Smooth muscle cell (in vitro differentiated cells): ENCODE data around the gene DMAC2. TPM values are rescaled to one million over a fixed set of nuclear protein-coding genes. Genes with fewer than 3 reads are reported as not detected.
"Not testable (repeated sequence)": the region's sequence is repeated elsewhere in the genome, so short reads cannot be mapped to it uniquely, and the experiment has no call there.

Experiments
- DNase-seq: peaks from one replicate; lab custom pipeline; 2025; ENCODE audit not compliant: unreplicated experiment; lab: John Stamatoyannopoulos, UW
- H2AFZ ChIP-seq: fragments of 200-600 bp; sonication (generic); 2 replicates; pipeline ENCODE4 v1.6.0; 2016; ENCODE audit warnings: antibody characterized with exemption, low read depth, mild to moderate bottlenecking
- H3F3A ChIP-seq: fragments of 200-600 bp; sonication (generic); 2 replicates; pipeline ENCODE4 v1.6.0; 2017; ENCODE audit warnings: antibody characterized with exemption, low read depth
- H3K27ac ChIP-seq: fragments of 200-600 bp; sonication (generic); 2 replicates; pipeline ENCODE4 v1.5.1; 2016; ENCODE audit warnings: low read depth, mild to moderate bottlenecking
- H3K27me3 ChIP-seq: fragments of 200-600 bp; sonication (generic); 2 replicates; pipeline ENCODE4 v1.6.1; 2016; ENCODE audit warnings: low read depth, mild to moderate bottlenecking
- H3K36me3 ChIP-seq: fragments of 200-600 bp; sonication (generic); 2 replicates; pipeline ENCODE4 v1.5.1; 2016; ENCODE audit warnings: low read depth
- H3K4me1 ChIP-seq: fragments of 200-600 bp; sonication (generic); 2 replicates; pipeline ENCODE4 v1.5.1; 2016; ENCODE audit warnings: low read depth
- H3K4me2 ChIP-seq: fragments of 200-600 bp; sonication (generic); 2 replicates; pipeline ENCODE4 v1.6.0; 2016; ENCODE audit warnings: mild to moderate bottlenecking
- H3K4me3 ChIP-seq: fragments of 200-600 bp; sonication (generic); 2 replicates; pipeline ENCODE4 v1.5.1; 2016; ENCODE audit warnings: mild to moderate bottlenecking
- H3K79me2 ChIP-seq: fragments of 200-600 bp; sonication (generic); 2 replicates; pipeline ENCODE4 v1.6.0; 2016; ENCODE audit warnings: low read depth, mild to moderate bottlenecking
- H3K9ac ChIP-seq: fragments of 200-600 bp; sonication (generic); 2 replicates; pipeline ENCODE4 v1.6.0; 2016; ENCODE audit warnings: low read depth
- H3K9me3 ChIP-seq: fragments of 200-600 bp; sonication (generic); replicated peaks from 2 replicates; pipeline ENCODE4 v1.5.1; 2016; ENCODE audit warnings: low read depth
- H4K20me1 ChIP-seq: fragments of 200-600 bp; sonication (generic); 2 replicates; pipeline ENCODE4 v1.6.0; 2016; ENCODE audit warnings: low read depth
- CTCF ChIP-seq: fragments of 200-600 bp; sonication (generic); IDR thresholded peaks from 2 replicates; pipeline ENCODE4 v1.5.1; 2017; ENCODE audit warnings: borderline replicate concordance, mild to moderate bottlenecking, antibody characterized with exemption; ENCODE audit not compliant: insufficient read depth, poor library complexity, severe bottlenecking
- WGBS: methylation state at CpG from one replicate; pipeline ENCODE4 v1.1.7; 2016; ENCODE audit warnings: low lambda C conversion rate; 5-methylcytosine and 5-hydroxymethylcytosine counted together
- polyA plus RNA-seq: library from polyadenylated mRNA; unstranded; fragments of >200 nt; fragmentation: Nextera tagmentation; extraction: Ambion mirVana; gene quantifications from 2 replicates; pipeline ENCODE4 v1.2.1, GENCODE V29; 2016
- total RNA-seq: library from RNA; depleted of rRNA; stranded (reverse); fragments of >200 nt; gene quantifications from 2 replicates; pipeline ENCODE4 v1.2.3, GENCODE V29; 2014

Gene DMAC2
- total RNA-seq (40.3 and 48.3 TPM in 2 replicates), polyA plus RNA-seq (65.8 and 69.2 TPM in 2 replicates)

DNA sequence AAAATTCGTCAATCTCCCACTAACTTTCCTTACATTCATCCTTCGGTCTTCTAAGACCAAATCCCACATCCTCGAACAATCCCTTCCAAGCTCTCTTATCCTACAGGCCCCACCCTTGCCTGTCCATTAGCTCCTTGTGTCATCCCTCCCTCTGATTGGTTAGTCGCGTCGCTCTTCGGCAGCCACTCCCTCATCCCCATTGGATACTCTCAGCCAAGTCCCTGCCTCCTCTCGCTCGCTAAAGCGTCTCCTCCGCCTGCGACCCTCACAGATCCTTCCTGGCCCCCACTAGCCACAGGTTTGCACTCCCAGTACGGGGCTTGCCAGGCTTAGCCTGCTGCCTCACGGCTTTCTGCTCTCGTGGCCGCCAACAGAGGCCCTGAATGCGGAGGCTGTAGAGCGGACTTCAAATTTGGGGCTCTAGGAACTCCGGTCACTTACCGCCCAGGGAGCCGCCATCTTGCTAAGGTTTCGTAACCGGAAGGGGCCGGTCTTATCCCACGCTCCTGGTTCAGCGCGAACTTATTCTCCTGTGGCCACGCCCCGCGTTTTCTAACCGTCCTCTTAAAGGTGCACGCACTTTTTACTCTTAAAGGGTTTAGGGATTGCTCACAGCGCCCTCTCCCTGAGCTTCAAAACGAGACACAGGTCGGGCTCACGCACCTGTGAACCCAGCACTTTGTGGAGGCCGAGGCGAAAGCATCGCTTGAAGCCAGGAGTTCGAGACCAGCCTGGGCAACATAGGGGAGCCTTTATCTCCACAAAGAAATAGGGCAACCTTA is at the start of gene DMAC2:
Gene DMAC2 (minus strand): TSS at position 472 of the 782 bp plus-strand sequence. CDS start 13 bp downstream, at position 459.
- H3K27me3 ChIP-seq: no peaks in the 10 kb centered on the region
- peak within 1 kb of the TSS; percentile 85 for H2AFZ ChIP-seq
- no peaks in the 10 kb centered on the region for H3K9me3 ChIP-seq
- peak; percentile 12 for TF ChIP-seq CTCF
- peak; percentile 95 for DNase-seq
- 4% methylated on average over 40 of the region's 40 CpGs for WGBS
- H3K36me3 ChIP-seq: no peaks in the 10 kb centered on the region
- H4K20me1 ChIP-seq: no peaks in the 10 kb centered on the region
- H3K4me3 ChIP-seq: peak within 1 kb of the TSS; percentile 94
- H3K4me1 ChIP-seq: no peaks in the 10 kb centered on the region
- peak within 1 kb of the TSS; percentile 97 for H3K27ac ChIP-seq
- H3K9ac ChIP-seq: peak within 1 kb of the TSS; percentile 94
- H3K79me2 ChIP-seq: peaks cover 7% of the 10 kb centered on the region
- no peaks in the 10 kb centered on the region for H3F3A ChIP-seq
- H3K4me2 ChIP-seq: peak within 1 kb of the TSS; percentile 84

GRCh38 chr19:41486953-41487352 is 47.2 kb upstream of the DMAC2 start:
- H2AFZ ChIP-seq, H3K27ac ChIP-seq, H3K27me3 ChIP-seq, H3K4me1 ChIP-seq, H3K79me2 ChIP-seq, H3K36me3 ChIP-seq, DNase-seq, H3K4me3 ChIP-seq, H3F3A ChIP-seq, H3K9me3 ChIP-seq, H4K20me1 ChIP-seq, H3K9ac ChIP-seq, H3K4me2 ChIP-seq: not testable (repeated sequence)
- 84% methylated on average over 4 of the region's 4 CpGs for WGBS

DNA sequence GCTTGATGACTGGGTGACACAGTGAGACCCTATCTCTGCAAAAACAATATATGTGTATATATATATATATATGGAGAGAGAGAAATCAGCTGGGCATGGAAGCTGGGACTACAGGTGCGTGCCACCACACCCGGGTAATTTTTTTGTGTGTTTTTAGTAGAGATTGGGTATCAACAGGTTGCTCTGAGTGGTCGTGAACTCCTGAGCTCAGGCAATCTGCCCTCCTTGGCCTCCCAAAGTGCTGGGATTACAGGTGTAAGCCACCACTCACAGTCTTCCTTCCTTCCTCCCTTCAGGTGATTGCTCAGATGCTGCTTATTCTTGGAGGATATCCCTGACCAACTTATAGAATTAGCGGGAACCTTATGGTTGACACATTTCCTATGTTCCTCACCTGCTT is 45.1 kb upstream of the DMAC2 start:
- Histone ChIP-seq H3K36me3 (no peaks in the 10 kb centered on the region), H3K27ac (no peak overlapping the region), H3K9me3 (peaks cover 10% of the 10 kb centered on the region), H3F3A (no peaks in the 10 kb centered on the region), H3K27me3 (no peaks in the 10 kb centered on the region), H4K20me1 (no peaks in the 10 kb centered on the region), H3K4me3 (no peak overlapping the region), H3K79me2 (no peaks in the 10 kb centered on the region), H3K4me2 (no peak overlapping the region), H3K9ac (no peak overlapping the region), H2AFZ (no peak overlapping the region), H3K4me1 (no peaks in the 10 kb centered on the region)
- no peak for DNase-seq
- WGBS: 71% methylated on average over 4 of the region's 4 CpGs
- no peak for TF ChIP-seq CTCF

DNA sequence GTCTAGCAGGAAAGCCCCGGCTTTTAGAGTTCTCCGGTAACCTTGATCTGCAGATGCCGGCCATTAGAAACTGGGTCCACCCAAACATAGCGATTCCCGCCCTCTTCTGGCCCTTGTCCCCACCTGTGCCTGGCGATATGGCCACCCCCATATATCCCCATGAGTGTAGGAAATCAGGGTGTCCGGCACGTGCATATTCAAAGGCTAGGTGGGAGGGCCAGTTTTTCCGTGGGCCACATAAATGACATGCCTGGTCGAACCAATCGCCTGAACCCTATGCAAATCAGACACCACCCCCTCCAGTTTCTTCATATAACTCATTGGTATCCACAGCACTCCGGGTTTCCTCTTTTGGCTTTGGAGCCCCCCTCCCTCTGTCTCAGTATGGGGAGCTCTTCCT is 40.6 kb upstream of the DMAC2 start:
- Histone ChIP-seq H3K4me3 (no peak overlapping the region), H3K27me3 (no peaks in the 10 kb centered on the region), H2AFZ (no peak overlapping the region), H3K36me3 (no peaks in the 10 kb centered on the region), H3K9me3 (peaks cover 10% of the 10 kb centered on the region), H3K9ac (no peak overlapping the region), H4K20me1 (no peaks in the 10 kb centered on the region), H3K4me2 (no peak overlapping the region), H3K79me2 (no peaks in the 10 kb centered on the region), H3K27ac (no peak overlapping the region), H3K4me1 (no peaks in the 10 kb centered on the region), H3F3A (no peaks in the 10 kb centered on the region)
- DNase-seq: no peak
- no peak for TF ChIP-seq CTCF
- 77% methylated on average over 12 of the region's 12 CpGs for WGBS
